DMS114 treated with DMSO at 0.1 percent for 48 hours (cell line): ENCODE data around the gene LPAR1.
"Not testable (repeated sequence)": the region's sequence is repeated elsewhere in the genome, so short reads cannot be mapped to it uniquely, and the experiment has no call there.

Experiments
- DNase-seq: peaks from one replicate; lab custom pipeline; 2025; ENCODE audit not compliant: unreplicated experiment; lab: John Stamatoyannopoulos, UW

Gene LPAR1

GRCh38 chr9:111038331-111039230 is at the start of gene LPAR1:
Gene LPAR1 (minus strand): TSS chr9:111038470. CDS start chr9:110972117, 66,353 bp downstream.
- no peak for DNase-seq

GRCh38 chr9:111078391-111079038 is 40.2 kb upstream of the LPAR1 start:
- DNase-seq = no peak

GRCh38 chr9:111076519-111076918 is 38.2 kb upstream of the LPAR1 start:
- DNase-seq = no peak

- no peak for DNase-seq
Observed at GRCh38 chr9:111076042-111076441, 37.8 kb upstream of the LPAR1 start.

GRCh38 chr9:111074395-111074794 is 36.1 kb upstream of the LPAR1 start:
- no peak for DNase-seq

GRCh38 chr9:111069183-111069582 is 30.9 kb upstream of the LPAR1 start:
- DNase-seq = no peak

- DNase-seq = no peak
Observed at GRCh38 chr9:111068771-111069170, 30.5 kb upstream of the LPAR1 start.

- DNase-seq = no peak
Observed at GRCh38 chr9:111068383-111068730, 30.1 kb upstream of the LPAR1 start.

GRCh38 chr9:111066468-111066867 is 28.2 kb upstream of the LPAR1 start:
- no peak for DNase-seq

- DNase-seq = no peak
Observed at GRCh38 chr9:111065414-111065813, 27.1 kb upstream of the LPAR1 start.

GRCh38 chr9:111064160-111064837 is 26.0 kb upstream of the LPAR1 start:
- DNase-seq = no peak

GRCh38 chr9:111063332-111063731 is 25.1 kb upstream of the LPAR1 start:
- no peak for DNase-seq

GRCh38 chr9:111058166-111058565 is 19.9 kb upstream of the LPAR1 start:
- DNase-seq = no peak

- no peak for DNase-seq
Observed at GRCh38 chr9:111056538-111056937, 18.3 kb upstream of the LPAR1 start.

GRCh38 chr9:111052791-111053190 is 14.5 kb upstream of the LPAR1 start:
- no peak for DNase-seq

- no peak for DNase-seq
Observed at GRCh38 chr9:111051400-111051799, 13.1 kb upstream of the LPAR1 start.

GRCh38 chr9:111050819-111051218 is 12.5 kb upstream of the LPAR1 start:
- DNase-seq = no peak

- DNase-seq = not testable (repeated sequence)
Observed at GRCh38 chr9:111047287-111047686, 9.0 kb upstream of the LPAR1 start.

GRCh38 chr9:111041902-111042301 is 3.6 kb upstream of the LPAR1 start:
- no peak for DNase-seq

GRCh38 chr9:111040494-111040893 is 2.2 kb upstream of the LPAR1 start:
- no peak for DNase-seq

- DNase-seq = no peak
Observed at GRCh38 chr9:111039231-111039906, 1.1 kb upstream of the LPAR1 start.
